OCI-LY3 (cell line): ENCODE results near the gene TPM4.

Experiments used
- H2AFZ ChIP-seq: fragments of 200-600, 300-600 bp; shearing (Covaris generic); 2 replicates; pipeline ENCODE4 v1.6.0; 2014; ENCODE audit warnings: antibody characterized with exemption, low read depth, low read length
- H3K27ac ChIP-seq: fragments of 200-600, 300-600 bp; sonication (generic); 2 replicates; pipeline ENCODE4 v1.5.1; 2014; ENCODE audit warnings: mild to moderate bottlenecking, low read length, moderate library complexity, mixed read lengths
- H3K27me3 ChIP-seq: fragments of 200-600, 300-600 bp; sonication (generic); 2 replicates; pipeline ENCODE4 v1.6.1; 2014; ENCODE audit warnings: low read depth, low read length, mixed read lengths
- H3K36me3 ChIP-seq: fragments of 200-600, 300-600 bp; sonication (generic); replicated peaks from 2 replicates; pipeline ENCODE3; 2014; ENCODE audit warnings: low read depth, low read length, mixed read lengths
- H3K4me1 ChIP-seq: fragments of 300-600, 200-600 bp; sonication (generic); 2 replicates; pipeline ENCODE4 v1.6.1; 2014; ENCODE audit warnings: low read length, mixed read lengths
- H3K4me2 ChIP-seq: fragments of 200-600, 300-600 bp; sonication (generic); 2 replicates; pipeline ENCODE4 v1.6.1; 2014; ENCODE audit warnings: low read length, mixed read lengths
- H3K4me3 ChIP-seq: fragments of 300-600, 200-600 bp; sonication (generic); 2 replicates; pipeline ENCODE4 v1.5.1; 2014; ENCODE audit warnings: antibody characterized with exemption, mild to moderate bottlenecking, low read length, moderate library complexity
- H3K79me2 ChIP-seq: fragments of 300-600, 200-600 bp; shearing (Covaris generic); 2 replicates; pipeline ENCODE4 v1.6.1; 2014; ENCODE audit warnings: mild to moderate bottlenecking, low read length, mixed read lengths
- H3K9ac ChIP-seq: fragments of 300-600, 200-600 bp; shearing (Covaris generic); 2 replicates; pipeline ENCODE4 v1.6.0; 2014; ENCODE audit warnings: mild to moderate bottlenecking, low read length, moderate library complexity
- H3K9me3 ChIP-seq: fragments of 200-600, 300-600 bp; shearing (Covaris generic); 2 replicates; pipeline ENCODE4 v1.6.1; 2014; ENCODE audit warnings: low read length, mixed read lengths; ENCODE audit not compliant: insufficient read depth
- H4K20me1 ChIP-seq: fragments of 200-600, 300-600 bp; sonication (generic); 2 replicates; pipeline ENCODE4 v1.6.1; 2016; ENCODE audit warnings: low read length, mixed read lengths; ENCODE audit not compliant: insufficient read depth
- CTCF ChIP-seq: fragments of 200-600, 300-600 bp; sonication (generic); IDR thresholded peaks from 2 replicates; pipeline ENCODE4 v1.5.1; 2014; ENCODE audit warnings: antibody characterized with exemption, low read length, low read depth
- EZH2phosphoT487 ChIP-seq: fragments of 200-600 bp; shearing (Covaris generic); IDR thresholded peaks from 2 replicates; pipeline ENCODE4 v1.6.1; 2018; ENCODE audit warnings: antibody characterized with exemption, mixed run types, low read depth

TPM4 gene

GRCh38 chr19:16033721-16034120, 42.6 kb upstream of the TPM4 start:
- Histone ChIP-seq H3K4me2 (no peak overlapping the region), H2AFZ (no peak overlapping the region), H3K27me3 (no peaks in the 10 kb centered on the region), H3K9ac (no peak overlapping the region), H3K4me1 (no peaks in the 10 kb centered on the region), H4K20me1 (no peaks in the 10 kb centered on the region), H3K4me3 (no peak overlapping the region), H3K27ac (no peak overlapping the region), H3K79me2 (no peaks in the 10 kb centered on the region), H3K36me3 (no peaks in the 10 kb centered on the region), H3K9me3 (no peaks in the 10 kb centered on the region)
- no peak for TF ChIP-seq EZH2phosphoT487
- no peak for TF ChIP-seq CTCF

- Histone ChIP-seq H4K20me1 (no peaks in the 10 kb centered on the region), H3K27ac (no peak overlapping the region), H3K4me1 (no peaks in the 10 kb centered on the region), H3K27me3 (no peaks in the 10 kb centered on the region), H3K9ac (no peak overlapping the region), H3K9me3 (no peaks in the 10 kb centered on the region), H3K79me2 (no peaks in the 10 kb centered on the region), H3K36me3 (no peaks in the 10 kb centered on the region), H3K4me2 (no peak overlapping the region), H3K4me3 (no peak overlapping the region), H2AFZ (no peak overlapping the region)
- TF ChIP-seq CTCF (no peak), EZH2phosphoT487 (no peak)
These were observed 42.1 kb upstream of the TPM4 start for GRCh38 chr19:16034180-16034579.

GRCh38 chr19:16034958-16035560, 41.2 kb upstream of the TPM4 start:
- Histone ChIP-seq H2AFZ (no peak overlapping the region), H3K4me3 (no peak overlapping the region), H3K36me3 (no peaks in the 10 kb centered on the region), H3K79me2 (no peaks in the 10 kb centered on the region), H3K4me1 (no peaks in the 10 kb centered on the region), H3K9me3 (no peaks in the 10 kb centered on the region), H3K4me2 (no peak overlapping the region), H3K27ac (no peak overlapping the region), H3K9ac (no peak overlapping the region), H3K27me3 (no peaks in the 10 kb centered on the region), H4K20me1 (no peaks in the 10 kb centered on the region)
- TF ChIP-seq CTCF, result no peak
- TF ChIP-seq EZH2phosphoT487, result no peak

- Histone ChIP-seq H3K27ac (no peak overlapping the region), H3K4me2 (no peak overlapping the region), H4K20me1 (no peaks in the 10 kb centered on the region), H2AFZ (no peak overlapping the region), H3K79me2 (no peaks in the 10 kb centered on the region), H3K27me3 (no peaks in the 10 kb centered on the region), H3K36me3 (no peaks in the 10 kb centered on the region), H3K9ac (no peak overlapping the region), H3K4me1 (no peaks in the 10 kb centered on the region), H3K4me3 (no peak overlapping the region), H3K9me3 (no peaks in the 10 kb centered on the region)
- TF ChIP-seq EZH2phosphoT487 (no peak), CTCF (no peak)
These were observed 40.5 kb upstream of the TPM4 start for GRCh38 chr19:16035601-16036297.
